GM19023 (cell line): ENCODE data around the gene UNC13A.
"Not testable (repeated sequence)": the region's sequence is repeated elsewhere in the genome, so short reads cannot be mapped to it uniquely, and the experiment has no call there.

Experiments used
- ATAC-seq: cut with Tn5 transposase; IDR thresholded peaks from one replicate; pipeline ENCODE4 v1.9.1; 2021; ENCODE audit warnings: mild to moderate bottlenecking, moderate library complexity; ENCODE audit not compliant: unreplicated experiment

UNC13A gene

GRCh38 chr19:17576758-17577456 lies 111.2 kb downstream of the UNC13A start:
- no peak for ATAC-seq

DNA sequence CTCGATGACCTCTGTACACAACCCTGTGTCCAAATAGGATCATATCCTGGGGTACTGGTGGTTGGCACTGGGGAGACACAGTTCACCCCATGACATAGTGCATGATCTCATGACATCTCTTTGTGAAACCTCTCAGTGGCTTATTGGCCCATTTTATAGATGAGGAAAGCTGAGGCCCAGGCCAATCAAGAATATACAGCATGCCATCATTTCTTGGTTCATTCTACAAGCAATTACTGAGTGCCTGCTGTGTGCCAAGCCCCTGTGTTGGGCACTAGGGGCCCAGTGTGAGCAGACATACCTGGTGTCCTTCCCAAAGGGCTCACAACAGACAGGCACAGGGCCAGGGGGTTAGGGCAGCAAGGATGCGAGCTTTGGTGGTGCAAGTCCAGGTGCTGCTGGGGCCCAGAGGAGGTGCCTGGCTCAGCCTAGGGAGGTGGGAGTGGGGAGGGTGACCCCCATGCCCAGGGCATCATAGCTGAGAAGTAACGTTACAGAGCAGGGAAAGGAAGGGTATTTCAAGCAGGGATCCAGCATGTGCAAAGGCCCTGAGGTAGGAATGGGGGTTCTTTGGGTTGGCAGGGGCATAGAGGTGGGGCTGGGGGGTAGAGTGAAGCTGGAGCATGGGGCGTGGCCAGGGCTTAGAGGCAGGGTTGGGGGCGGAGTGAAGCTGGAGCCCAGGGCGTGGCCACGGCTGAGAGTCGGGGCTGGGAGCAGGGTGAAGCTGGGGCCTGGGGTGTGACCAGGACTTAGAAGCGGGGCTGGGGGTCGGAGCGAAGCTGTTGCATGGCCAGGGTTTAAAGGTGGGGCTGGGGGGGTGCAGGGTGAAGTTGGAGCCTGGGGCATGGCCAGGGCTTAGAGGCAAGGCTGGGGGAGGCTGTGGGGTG lies 112.0 kb downstream of the UNC13A start:
- ATAC-seq, result no peak

- no peak for ATAC-seq
Measured at GRCh38 chr19:17572638-17573037, 115.5 kb downstream of the UNC13A start.

- no peak for ATAC-seq
Measured at GRCh38 chr19:17570791-17571190, 117.4 kb downstream of the UNC13A start.

DNA sequence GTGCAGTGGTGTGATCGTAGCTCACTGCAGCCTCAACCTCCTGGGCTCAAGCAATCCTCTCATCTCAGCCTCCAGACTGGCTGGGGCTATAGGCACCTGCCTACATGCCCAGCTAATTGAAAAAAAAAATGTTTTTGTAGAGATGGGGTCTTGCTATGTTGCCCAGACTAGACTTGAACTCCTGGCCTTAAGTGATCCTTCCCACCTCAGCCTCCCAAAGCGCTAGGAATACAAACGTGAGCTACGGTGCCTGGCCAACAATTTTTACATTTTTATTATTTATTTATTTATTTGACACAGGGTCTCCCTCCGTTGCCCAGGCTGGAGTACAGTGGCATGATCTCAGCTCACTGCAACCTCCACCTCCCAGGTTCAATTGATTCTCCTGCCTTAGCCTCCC lies 117.9 kb downstream of the UNC13A start:
- ATAC-seq, result not testable (repeated sequence)

- ATAC-seq, result no peak
Measured at GRCh38 chr19:17567940-17568339, 120.2 kb downstream of the UNC13A start.

DNA sequence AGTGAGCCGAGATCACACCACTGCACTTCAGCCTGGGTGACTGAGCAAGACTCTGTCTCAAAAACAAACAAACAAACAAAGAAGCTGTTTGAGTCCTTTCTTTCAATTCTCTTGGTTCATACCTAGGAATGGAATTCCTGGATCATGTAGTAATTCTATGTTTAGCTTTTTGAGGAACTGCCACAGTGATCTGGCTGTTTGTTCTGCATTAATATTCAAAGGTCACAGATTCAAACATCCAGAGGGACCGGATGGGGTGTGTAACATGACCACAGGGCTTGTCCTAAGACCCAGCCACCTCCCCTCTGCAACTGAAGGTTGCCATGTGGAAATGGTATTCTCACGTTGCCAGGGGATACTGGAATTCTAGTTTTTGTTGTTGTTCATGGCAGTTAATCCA lies 122.5 kb downstream of the UNC13A start:
- no peak for ATAC-seq

DNA sequence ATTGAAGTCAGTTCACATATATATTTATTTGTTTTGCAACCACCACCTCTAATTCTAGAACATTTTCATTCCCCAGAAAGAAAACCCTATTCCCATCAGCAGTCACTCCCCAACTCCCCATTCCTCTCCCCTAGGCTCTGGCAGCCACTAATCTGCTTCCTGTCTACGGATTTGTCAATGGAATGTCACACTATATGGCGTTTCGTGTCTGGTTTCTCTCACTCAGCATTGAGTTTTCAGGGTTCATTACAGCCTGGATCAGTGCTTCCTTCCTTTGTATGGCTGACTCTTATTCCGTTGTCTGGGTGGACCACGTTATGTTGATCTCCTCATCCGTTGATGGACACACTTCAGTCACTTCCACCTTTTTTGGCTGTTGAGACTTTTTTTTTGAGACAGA lies 123.4 kb downstream of the UNC13A start:
- no peak for ATAC-seq

DNA sequence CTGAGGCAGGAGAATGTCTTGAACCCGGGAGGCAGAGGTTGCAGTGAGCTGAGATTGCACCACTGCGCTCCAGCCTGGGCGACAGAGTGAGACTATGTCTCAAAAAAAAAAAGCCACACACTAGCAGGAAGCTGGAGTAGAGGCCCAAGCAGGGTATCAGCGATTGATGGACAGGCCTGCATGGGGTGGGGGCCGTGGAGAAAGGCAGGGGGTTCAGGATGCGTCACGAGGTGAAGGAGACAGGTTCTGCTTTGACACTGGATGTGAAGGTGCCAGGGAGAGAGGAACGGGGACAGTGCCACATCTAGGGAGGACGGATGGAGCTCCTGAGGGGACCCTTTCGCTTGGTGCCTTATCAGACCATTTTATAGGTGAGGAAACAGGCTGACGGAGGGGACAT lies 125.6 kb downstream of the UNC13A start:
- ATAC-seq, result no peak

- ATAC-seq, result no peak
Measured at GRCh38 chr19:17562097-17562496, 126.1 kb downstream of the UNC13A start.

GRCh38 chr19:17560205-17560595 lies 128.0 kb downstream of the UNC13A start:
- ATAC-seq, result no peak

GRCh38 chr19:17557466-17557865 lies 130.7 kb downstream of the UNC13A start:
- no peak for ATAC-seq

DNA sequence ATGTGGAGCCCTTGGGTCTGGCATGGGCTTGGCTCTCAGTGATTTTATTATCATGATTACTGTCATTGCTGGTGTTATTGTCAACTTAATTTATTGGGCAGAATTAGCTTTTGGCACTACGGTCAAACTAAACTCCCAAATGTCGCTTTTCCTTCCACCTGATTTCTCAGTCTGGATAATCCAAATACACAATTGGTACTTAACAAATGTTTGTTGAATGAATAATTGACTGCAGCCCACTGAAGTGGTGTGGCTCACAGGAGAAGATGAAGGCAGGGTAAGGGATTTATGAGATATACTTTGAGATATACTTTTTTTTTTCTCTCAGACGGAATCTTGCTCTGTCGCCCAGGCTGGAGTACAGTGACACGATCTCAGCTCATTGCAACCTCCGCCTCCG lies 131.2 kb downstream of the UNC13A start:
- ATAC-seq, result no peak

GRCh38 chr19:17555929-17556813 lies 132.0 kb downstream of the UNC13A start:
- ATAC-seq, result peak; percentile 35

DNA sequence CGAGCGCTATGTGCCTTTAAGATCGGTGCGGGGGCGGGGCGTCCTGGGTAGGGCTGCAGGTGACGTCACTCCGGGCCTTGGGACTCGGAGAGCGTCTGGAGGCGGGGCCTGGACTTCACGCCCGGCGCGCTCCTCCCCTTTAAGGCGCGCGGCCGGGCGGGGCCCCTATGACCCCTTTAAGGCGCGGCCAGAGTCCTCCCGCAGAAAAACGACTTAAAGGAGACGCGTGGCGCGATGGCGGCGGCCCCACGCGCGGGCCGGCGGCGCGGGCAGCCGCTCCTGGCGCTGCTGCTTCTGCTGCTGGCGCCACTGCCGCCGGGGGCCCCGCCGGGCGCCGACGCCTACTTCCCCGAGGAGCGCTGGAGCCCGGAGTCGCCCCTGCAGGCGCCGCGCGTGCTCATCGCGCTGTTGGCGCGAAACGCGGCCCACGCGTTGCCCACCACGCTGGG lies 132.7 kb downstream of the UNC13A start, which contains the start of gene COLGALT1:
Gene COLGALT1, plus strand, starts transcription at position 170 of the 449 bp plus-strand sequence. Its CDS starts 65 bp downstream, at position 235.
- peak; percentile 91 for ATAC-seq

DNA sequence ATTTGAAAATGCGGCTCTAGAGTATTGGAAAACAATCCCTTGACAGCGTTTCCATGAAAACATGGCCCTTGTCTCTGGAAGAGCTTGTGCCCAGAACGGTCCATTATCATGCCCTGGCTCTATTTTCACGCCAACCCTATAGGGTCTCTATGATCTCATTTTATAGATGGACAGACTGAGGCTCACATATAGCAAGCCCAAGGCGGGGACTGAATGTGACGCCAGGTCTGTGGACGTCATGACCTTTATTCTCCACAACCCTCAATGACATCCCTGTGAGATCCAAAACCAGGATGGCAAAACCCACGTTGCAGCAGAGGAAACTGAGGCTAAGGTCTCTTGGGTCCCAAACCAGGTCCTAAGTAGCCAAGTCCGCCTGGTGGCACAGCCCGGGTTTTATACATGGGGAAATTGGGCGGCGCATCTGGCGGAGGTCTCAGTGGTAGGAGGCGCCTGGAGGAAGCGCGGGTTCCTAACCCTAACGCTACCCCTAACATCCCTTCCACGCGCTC lies 133.1 kb downstream of the UNC13A start:
- ATAC-seq, result no peak

DNA sequence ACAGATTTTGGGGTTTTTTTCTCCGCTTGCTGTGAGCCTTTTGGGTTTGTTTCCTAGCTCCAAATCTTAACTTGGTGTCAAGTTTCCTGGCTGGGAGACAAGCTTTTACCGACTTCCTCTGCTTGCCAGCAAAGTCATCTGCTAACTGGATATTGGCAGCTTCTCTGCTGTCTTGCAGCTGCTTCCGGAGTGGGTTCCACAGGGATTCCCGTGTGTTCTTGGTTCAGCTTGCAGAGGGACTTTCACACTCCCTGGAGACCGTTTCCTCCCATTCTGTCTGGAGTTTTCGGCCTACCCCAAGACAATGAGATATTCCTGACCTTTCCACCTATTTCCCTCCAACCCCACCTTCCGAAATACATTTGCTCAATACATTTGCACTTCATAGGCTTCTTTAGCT lies 134.9 kb downstream of the UNC13A start:
- no peak for ATAC-seq

GRCh38 chr19:17552735-17553134 lies 135.4 kb downstream of the UNC13A start:
- ATAC-seq, result not testable (repeated sequence)
